HEK293T (cell line): ENCODE measurements around the gene TIMMDC1.

Experiments used
- ELF4 ChIP-seq: fragments of 450-650 bp; IDR thresholded peaks from 2 replicates; pipeline ENCODE4 v1.6.1; 2017; ENCODE audit warnings: antibody characterized with exemption
- SP1 ChIP-seq: fragments of 450-650 bp; IDR thresholded peaks from 2 replicates; pipeline ENCODE4 v1.6.1; 2017

DNA sequence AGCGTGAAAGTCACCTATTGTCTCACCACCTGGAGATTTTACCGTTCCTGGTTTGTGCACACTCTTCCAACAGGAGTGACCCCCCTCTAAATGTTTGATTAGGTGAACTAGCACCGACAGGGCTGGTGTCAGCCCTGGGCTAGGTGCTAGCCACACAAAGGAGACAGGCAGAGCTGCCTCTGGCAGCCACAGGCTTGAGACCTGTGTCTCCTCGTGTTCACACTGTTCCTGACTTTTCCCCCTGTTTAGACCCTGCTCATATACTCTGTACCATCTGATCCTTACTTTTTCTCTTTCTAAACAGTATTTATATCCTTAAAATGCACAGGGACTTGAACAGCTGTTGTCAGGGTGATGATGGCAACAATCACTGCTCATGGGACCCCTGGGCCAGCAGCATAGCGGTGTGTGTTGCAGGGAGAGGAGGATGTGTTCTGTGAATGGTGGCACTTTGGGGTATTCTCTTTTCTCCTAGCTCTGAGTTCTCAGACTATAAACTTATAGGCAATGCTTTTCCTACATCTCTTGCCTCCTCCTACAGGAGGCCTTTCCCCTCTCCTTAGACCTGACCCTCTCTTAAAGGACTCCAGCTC, 55.6 kb downstream of the TIMMDC1 start:
- TF ChIP-seq ELF4 (no peak), SP1 (no peak)
